ENCODE measurements around the gene PLEKHM2. TPM values are rescaled to one million over a fixed set of nuclear protein-coding genes. Genes with fewer than 3 reads are reported as not detected.

Gene PLEKHM2, protein sequence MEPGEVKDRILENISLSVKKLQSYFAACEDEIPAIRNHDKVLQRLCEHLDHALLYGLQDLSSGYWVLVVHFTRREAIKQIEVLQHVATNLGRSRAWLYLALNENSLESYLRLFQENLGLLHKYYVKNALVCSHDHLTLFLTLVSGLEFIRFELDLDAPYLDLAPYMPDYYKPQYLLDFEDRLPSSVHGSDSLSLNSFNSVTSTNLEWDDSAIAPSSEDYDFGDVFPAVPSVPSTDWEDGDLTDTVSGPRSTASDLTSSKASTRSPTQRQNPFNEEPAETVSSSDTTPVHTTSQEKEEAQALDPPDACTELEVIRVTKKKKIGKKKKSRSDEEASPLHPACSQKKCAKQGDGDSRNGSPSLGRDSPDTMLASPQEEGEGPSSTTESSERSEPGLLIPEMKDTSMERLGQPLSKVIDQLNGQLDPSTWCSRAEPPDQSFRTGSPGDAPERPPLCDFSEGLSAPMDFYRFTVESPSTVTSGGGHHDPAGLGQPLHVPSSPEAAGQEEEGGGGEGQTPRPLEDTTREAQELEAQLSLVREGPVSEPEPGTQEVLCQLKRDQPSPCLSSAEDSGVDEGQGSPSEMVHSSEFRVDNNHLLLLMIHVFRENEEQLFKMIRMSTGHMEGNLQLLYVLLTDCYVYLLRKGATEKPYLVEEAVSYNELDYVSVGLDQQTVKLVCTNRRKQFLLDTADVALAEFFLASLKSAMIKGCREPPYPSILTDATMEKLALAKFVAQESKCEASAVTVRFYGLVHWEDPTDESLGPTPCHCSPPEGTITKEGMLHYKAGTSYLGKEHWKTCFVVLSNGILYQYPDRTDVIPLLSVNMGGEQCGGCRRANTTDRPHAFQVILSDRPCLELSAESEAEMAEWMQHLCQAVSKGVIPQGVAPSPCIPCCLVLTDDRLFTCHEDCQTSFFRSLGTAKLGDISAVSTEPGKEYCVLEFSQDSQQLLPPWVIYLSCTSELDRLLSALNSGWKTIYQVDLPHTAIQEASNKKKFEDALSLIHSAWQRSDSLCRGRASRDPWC
- 30.4 and 47.3 TPM in 2 replicates for total RNA-seq

DNA sequence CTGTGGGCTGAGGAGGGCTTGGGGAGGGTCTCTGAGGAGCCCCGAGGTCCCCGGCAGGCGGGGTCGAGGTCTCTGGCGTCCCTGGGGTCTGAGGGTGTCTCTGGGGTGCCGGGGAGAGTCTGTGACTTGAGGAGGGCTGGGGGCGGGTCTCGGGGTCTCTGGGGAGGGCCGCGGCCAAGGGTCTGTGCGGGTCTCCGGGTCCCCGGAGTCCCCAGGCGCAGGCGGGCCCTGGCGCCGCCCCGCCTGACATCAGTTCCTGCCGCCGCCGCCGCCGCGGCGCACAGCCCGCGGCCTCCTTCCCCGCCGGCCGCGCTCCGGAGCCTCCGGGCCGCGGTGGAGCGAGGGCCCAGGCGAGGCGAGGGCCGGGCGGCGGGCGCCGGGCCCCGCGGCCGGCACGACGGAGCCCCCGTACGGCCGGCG is at the start of gene PLEKHM2:
PLEKHM2 (plus strand) TSS at position 279 of the 420 bp plus-strand sequence. CDS start 239 bp downstream, outside the sequence.

GRCh38 chr1:15736038-15736891 is 52.1 kb downstream of the PLEKHM2 start, which contains the start of gene SLC25A34:
Gene SLC25A34, plus strand, starts transcription at chr1:15736258. Its CDS starts 228 bp downstream, at chr1:15736486.

GRCh38 chr1:15742339-15742801 is 58.2 kb downstream of the PLEKHM2 start, which contains the start of gene TMEM82:
Gene TMEM82, plus strand, starts transcription at chr1:15742499. Its CDS starts 61 bp downstream, at chr1:15742560.

GRCh38 chr1:15758343-15758931 is 74.3 kb downstream of the PLEKHM2 start, which contains the start of gene FBLIM1:
Gene FBLIM1, plus strand, starts transcription at chr1:15758795. Its CDS starts 6,189 bp downstream, at chr1:15764984.

Other genes starting within 250 kb of the PLEKHM2 start
- not detected in 2 replicates for gene CTRC, start 245.9 kb upstream of the PLEKHM2 start, total RNA-seq
- gene CELA2A, start 227.6 kb upstream of the PLEKHM2 start, total RNA-seq = not detected in 2 replicates
- not detected in 2 replicates for gene CELA2B, start 208.2 kb upstream of the PLEKHM2 start, total RNA-seq
- 6.0 and 9.1 TPM in 2 replicates for gene CASP9, start 160.1 kb upstream of the PLEKHM2 start, total RNA-seq
- 10.6 and 20.2 TPM in 2 replicates for gene DNAJC16, start 157.5 kb upstream of the PLEKHM2 start, total RNA-seq
- gene AGMAT, start 99.3 kb upstream of the PLEKHM2 start, total RNA-seq = 0.16 and 1.7 TPM in 2 replicates
- 8.3 and 8.4 TPM in 2 replicates for gene DDI2, start 66.9 kb upstream of the PLEKHM2 start, total RNA-seq
- gene SLC25A34, start 51.9 kb downstream of the PLEKHM2 start, total RNA-seq = 0.26 and 0.96 TPM in 2 replicates
- not detected in 2 replicates for gene TMEM82, start 58.2 kb downstream of the PLEKHM2 start, total RNA-seq
- 114 and 120 TPM in 2 replicates for gene FBLIM1, start 74.5 kb downstream of the PLEKHM2 start, total RNA-seq
- gene UQCRHL, start 123.3 kb downstream of the PLEKHM2 start, total RNA-seq = 0.91 and 3.1 TPM in 2 replicates
- gene SPEN, start 163.4 kb downstream of the PLEKHM2 start, total RNA-seq = 9.7 and 20.3 TPM in 2 replicates

All from epithelial cell of alveolus of lung (primary cell).